NCI-H446 (cell line): ENCODE results near the gene DDX49.

Experiments used
- DNase-seq, 2 experiments: peaks; one replicate each; lab custom pipeline; 2025; lab: John Stamatoyannopoulos, UW

The DDX49 gene, protein sequence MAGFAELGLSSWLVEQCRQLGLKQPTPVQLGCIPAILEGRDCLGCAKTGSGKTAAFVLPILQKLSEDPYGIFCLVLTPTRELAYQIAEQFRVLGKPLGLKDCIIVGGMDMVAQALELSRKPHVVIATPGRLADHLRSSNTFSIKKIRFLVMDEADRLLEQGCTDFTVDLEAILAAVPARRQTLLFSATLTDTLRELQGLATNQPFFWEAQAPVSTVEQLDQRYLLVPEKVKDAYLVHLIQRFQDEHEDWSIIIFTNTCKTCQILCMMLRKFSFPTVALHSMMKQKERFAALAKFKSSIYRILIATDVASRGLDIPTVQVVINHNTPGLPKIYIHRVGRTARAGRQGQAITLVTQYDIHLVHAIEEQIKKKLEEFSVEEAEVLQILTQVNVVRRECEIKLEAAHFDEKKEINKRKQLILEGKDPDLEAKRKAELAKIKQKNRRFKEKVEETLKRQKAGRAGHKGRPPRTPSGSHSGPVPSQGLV

DNA sequence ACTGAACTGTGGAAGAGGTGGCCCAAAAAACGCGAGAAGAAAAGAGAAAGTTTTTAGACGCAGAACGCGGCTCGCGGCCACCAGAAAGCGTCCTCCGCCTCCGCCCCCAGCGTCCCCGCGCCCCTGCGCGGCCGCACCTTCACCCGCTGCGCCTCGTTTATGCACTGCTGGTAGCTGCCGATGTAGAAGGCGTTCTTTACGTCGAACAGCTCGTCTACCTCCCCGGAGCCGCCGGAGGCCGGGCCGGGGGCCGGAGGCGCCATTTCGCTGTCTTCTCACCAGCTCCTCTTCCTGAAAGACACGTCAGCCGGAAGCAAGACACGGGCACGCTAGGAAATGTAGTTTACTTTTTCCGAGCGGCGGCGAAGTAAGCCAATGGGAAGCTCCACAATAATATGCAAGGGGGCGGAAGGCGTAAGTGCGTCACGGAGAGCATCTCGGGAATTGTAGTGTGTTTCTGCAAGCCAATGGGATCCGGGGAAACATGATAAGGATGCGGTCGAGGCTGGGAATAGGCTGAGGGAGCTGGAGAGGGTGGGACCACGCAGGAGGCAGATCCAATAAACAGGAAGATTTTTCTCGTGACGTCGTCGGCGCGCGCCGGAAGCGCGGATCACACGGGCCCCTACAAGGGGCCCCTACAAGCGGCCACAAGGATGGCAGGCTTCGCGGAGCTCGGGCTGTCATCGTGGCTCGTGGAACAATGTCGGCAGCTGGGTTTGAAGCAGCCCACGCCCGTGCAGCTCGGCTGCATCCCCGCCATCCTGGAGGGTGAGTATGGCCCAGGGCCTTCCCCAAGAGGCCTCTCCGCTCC, at the start of gene DDX49, which contains the start of gene COPE:
Gene DDX49, plus strand, starts transcription at position 630 of the 814 bp plus-strand sequence. Its CDS starts 27 bp downstream, at position 657.
Gene COPE, minus strand, starts transcription at position 302 of the 814 bp plus-strand sequence. Its CDS starts 39 bp downstream, at position 263.
- peak; percentile 99 for DNase-seq

DNA sequence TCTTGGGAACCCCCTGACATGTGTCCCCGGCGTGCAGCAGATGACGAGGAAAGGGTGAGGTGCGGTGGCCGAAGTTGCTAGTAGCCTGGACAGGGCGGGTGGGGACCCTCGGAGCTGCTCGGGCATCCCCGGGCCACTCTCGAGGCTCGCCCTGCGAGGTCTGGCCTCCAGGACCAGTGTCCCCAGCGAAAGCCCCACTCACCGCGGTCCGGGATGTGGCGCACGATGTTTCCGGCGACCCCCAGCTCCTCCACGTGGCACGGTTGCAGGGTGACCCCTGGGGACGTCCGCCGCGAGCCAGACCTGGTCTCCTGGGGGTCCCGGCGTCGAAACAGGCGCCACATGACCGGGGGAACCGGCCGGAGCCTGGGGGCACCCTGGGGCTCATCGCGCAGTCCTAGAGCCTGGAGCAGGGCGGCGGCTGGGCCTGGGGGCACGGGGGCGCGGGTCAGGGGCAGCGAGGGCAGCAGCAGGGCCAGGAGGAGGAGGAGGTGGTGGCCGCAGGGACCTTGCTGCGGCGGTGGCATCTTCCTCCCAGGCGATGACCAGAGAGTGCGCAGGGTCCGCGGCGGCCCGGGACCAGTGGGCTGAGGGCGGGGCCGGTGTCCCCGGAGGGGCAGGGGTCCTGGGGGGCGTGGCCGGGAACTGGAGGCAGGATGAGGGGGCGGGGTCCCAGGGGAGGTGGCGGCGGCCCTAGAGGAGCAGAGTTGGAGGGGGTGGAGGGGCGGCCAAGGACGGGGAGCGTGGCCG, 49.6 kb upstream of the DDX49 start:
- no peak for DNase-seq

GRCh38 chr19:18870531-18871172, 48.9 kb upstream of the DDX49 start:
- DNase-seq = no peak

DNA sequence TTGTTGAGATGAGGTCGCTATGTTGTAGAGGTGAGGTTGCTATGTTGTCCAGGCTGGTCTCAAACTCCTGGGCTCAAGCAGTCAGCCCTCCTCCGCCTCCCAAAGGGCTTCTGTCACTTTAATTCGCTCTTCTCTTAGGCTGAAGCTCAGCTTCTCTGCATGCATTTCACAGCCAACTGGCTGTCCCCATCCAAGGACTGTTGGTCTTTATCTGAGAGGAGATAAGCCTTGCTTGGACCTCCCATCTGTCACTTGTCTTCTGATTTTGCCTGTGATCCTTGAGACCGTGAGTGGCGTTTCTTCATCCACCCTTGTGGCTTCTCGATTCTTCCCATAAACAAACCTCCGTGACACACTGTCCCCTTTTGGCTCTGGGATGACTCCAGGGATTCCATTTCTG, 48.0 kb upstream of the DDX49 start:
- DNase-seq = no peak

- DNase-seq = no peak
Observed at GRCh38 chr19:18875726-18876125, 43.8 kb upstream of the DDX49 start.

- no peak for DNase-seq
Observed at GRCh38 chr19:18876865-18877264, 42.6 kb upstream of the DDX49 start.

DNA sequence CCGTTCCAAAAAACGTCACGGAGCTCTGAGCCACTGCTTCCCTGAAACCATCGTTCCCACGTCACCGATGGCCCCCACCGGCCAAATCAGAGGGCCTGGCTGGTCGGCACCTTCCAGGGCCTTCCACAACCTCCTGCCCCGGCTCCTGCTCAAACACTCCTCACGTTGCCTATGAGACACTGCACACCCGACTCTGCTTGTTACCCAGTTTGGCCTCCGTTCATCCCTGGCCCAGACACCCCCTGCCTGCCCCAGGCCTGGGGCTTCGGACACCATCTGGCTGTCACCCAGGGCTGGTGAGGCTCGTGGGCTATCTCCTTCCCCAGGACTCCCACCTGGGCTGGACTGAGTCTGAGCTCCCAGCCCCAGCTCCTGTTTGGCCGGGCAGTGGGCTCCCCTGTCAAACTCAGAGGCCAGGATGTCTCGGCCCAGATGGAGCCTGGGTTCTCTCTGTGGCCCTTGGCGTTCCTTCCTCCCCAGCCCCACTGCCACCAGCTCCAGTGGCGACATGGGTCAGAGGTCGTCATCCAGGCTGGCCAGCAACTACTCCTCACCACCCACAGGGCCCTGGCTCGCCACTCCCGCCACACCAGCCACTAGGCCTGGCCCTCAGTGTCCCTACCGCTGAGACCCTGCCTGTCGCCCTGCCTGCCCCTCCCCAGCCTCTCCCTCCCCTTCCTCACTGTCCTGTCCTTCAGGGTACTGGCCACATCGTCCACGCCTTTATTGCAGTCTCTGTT, 41.3 kb upstream of the DDX49 start:
- no peak for DNase-seq

- DNase-seq = no peak
Observed at GRCh38 chr19:18878858-18879578, 40.5 kb upstream of the DDX49 start.

DNA sequence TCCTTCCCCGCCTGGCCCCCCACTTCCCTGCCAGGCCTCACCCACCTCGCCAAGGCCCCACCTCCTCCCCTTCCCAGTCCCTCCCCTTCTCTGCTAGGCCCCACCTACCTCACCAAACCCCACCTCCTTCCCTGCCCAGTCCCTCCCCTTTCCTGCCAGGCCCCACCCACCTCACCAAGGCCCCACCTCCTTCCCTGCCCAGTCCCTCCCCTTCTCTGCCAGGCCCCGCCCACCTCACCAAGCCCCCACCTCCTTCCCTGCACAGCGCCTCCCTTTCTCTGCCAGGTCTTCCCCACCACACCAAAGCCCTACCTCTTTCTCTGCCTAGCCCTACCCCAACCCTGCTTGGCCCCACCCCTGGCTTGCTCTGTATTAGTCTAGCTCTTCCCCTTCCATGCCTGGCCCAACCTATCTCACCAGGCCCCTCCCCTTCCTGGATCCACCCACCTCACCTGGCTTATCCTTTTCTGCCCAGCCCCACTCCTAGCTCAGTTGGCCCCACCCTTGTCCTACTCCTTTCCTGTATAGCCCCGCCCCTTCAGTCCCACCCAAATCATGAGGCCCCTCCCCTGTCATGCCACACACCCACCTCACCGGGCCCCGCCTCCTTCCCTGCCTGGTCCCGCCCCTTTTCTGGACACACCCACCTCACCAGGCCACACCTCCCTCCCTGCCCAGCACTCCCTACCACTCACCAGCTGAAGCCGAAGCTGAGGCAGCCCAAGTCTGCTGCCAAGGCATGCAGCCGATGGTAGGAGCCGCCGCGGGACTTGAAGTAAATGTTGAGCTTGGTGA, 39.7 kb upstream of the DDX49 start:
- DNase-seq = no peak

DNA sequence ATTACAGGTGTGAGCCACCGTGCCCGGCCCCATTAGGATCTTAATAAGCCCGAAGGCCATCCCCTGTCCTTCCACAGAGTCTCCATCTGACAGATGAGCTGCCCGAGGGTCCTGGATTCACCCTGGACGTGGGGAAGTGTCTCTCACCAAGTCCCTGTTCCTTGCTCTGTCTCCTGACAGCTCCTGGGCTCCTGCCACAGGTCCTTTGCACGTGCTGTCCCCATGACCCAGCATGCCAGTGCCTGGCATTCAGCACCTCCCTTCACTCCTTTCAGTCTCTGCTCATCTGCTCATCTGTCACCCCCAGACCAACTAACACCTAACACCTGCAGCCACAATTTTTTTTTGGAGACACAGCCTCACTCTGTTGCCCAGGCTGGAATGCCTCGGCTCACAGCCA, 38.0 kb upstream of the DDX49 start:
- no peak for DNase-seq

DNA sequence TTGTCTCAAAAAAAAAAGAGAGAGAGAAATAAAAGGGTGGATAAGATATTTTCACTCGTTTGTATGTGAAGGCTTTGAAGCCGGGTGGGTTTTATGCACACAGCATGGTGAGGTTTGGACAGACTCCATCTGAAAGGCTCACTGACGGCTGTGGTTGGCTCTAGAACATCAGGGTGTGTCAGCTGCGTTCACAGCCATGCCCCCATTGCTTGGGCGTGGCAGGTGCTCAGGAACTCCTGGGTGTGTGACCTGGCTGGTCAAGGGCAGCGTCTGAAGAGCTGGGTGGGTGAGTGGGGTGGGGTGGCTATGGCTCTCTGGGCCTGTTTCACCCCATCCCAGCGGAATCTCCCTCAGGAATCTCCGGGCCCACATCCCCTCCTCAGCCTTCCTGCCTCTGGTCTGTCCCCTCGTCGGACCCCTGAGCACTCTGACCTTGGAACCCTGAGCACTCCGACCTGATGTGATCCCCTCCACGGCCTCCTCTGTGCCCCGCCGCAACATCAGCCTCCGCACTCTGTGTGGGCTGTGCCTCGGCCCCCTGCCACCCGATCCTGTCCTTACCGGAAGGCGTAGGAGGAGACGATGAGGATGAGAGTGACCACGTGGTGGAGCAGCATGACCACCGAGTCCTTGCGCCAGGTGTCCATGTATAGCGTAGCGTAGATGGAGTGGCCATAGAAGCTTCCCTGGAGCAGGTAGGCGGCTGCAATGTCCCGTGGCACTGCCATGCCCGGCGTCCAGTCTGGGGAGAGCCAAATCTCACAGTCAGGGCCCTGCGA, 35.8 kb upstream of the DDX49 start:
- DNase-seq = no peak

GRCh38 chr19:18886972-18887371, 32.5 kb upstream of the DDX49 start:
- no peak for DNase-seq

- no peak for DNase-seq
Observed at GRCh38 chr19:18889949-18890745, 29.4 kb upstream of the DDX49 start.

DNA sequence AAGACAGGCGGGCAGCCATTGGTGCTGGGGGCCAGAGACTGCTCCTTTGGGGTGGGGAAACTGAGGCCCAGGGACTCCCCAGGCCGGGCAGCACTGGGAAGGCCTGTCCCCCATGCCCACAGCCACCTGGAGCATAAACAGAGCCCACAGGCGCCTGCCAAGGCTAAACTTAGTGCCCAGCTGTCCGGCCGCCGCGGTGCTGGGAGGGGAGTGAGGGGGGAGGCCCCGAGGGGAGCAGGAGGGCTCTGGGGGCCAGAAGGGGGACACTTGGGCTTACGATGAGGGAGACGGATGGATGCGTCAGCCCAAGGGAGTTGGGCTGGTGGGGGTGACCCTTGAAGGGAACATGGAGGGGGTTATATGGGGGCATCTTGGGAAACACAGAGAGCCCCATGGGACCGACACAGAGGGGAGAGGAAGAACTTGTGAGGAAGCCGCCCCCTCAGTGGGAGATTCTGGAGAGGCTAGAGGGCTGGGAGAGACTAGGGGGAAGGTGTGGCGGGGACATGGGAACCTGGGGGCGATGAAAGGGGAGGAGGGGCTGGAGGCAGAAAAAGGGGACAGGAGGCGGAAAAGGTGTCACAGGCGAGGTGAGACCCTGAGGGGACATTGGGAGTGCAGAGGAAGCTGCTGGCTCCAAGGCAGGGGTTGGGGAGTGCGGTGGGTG, 25.8 kb upstream of the DDX49 start:
- no peak for DNase-seq

GRCh38 chr19:18894254-18895037, 25.1 kb upstream of the DDX49 start:
- peak; percentile 86 to 93 for DNase-seq
